8988T (cell line): ENCODE data around the gene IFNLR1.
A peak's percentile ranks its signal among the peaks of the same experiment; 100 is the strongest.
"Not testable (repeated sequence)": the region's sequence is repeated elsewhere in the genome, so short reads cannot be mapped to it uniquely, and the experiment has no call there.

Experiments
- DNase-seq: peaks from one replicate; pipeline ENCODE4 v3.0.0; 2011

Gene IFNLR1

DNA sequence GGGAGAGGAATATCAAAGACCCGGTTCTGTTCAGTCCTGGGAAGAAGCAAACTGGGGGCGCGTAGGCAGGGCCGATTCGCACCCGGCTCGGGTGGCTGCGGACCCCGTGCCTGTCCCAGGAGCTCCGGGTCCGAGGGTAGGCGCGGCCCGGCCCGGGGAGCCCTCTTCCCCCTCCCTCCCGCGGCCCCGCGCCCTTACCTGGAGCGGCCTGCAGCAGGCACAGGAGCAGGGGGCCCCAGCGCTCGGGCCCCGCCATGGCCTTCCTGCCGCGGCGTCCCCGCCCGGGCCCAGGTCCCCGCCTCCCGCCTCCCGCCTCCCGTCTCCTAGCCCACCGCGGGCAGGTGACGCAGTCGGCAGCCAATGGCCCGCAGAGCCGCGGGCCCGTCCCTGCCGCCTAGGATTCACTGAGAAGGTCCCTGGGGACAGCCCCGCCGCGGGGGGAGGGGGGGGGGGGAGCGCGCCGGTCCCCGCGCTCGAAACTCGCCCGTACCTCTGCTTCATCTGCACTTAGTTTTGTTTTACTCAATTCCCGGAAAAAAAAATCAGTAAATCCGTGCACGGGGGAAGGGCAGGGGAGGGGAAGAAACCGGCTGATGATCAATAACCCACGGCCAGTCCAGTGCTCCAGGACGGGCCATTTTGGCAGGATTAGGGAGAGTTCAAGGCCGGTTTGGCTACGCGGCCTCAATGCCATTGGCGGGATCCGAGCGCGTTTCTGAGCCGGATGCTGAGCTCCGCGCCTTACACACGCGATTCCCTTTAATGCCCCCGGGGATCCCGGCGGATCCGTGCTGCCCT is at the start of gene IFNLR1:
Gene IFNLR1, minus strand, starts transcription at position 297 of the 798 bp plus-strand sequence. Its CDS starts 41 bp downstream, at position 256.
- peak; percentile 71 for DNase-seq

DNA sequence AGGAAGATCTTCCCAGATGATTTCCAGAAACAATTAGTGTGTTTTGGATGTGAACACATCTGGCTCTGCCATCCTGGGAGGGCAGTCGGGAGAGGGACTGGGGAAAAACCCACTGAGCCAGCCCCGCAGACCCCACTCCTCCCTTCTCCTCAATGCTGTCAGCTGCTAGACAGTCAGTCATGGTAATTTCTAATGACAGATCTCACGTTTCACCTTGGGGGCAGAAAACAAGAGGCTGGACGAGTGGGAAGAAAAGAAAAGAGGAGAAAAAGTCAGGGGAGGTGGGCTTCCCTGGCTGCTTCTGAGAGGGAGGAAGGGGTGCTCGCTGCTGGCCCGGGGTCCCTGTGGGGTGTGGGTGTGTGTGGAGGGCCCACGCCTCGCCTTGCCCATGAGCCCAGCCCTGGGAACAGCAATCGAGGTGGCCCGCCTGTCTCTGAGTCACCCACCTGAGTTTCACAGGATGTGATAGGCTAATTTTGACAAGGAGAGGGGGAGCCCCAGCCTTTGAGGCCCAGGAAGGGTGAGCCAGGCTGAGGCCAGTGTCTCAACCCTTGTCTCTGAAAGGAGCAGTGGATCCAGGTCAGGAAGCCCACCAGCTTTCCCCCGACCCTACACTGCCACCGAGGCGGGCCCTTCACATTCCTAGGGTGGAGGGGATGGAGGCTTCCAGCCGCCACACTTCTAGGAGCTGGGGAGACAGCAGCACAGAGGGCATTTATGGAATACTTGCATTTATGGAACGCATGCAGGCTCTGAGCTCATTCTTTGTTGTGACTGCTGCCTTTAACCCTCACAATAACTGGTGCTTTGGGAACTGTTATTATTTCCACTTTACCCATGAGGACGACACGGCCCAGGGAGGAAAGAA is 49.1 kb upstream of the IFNLR1 start:
- DNase-seq: no peak

DNA sequence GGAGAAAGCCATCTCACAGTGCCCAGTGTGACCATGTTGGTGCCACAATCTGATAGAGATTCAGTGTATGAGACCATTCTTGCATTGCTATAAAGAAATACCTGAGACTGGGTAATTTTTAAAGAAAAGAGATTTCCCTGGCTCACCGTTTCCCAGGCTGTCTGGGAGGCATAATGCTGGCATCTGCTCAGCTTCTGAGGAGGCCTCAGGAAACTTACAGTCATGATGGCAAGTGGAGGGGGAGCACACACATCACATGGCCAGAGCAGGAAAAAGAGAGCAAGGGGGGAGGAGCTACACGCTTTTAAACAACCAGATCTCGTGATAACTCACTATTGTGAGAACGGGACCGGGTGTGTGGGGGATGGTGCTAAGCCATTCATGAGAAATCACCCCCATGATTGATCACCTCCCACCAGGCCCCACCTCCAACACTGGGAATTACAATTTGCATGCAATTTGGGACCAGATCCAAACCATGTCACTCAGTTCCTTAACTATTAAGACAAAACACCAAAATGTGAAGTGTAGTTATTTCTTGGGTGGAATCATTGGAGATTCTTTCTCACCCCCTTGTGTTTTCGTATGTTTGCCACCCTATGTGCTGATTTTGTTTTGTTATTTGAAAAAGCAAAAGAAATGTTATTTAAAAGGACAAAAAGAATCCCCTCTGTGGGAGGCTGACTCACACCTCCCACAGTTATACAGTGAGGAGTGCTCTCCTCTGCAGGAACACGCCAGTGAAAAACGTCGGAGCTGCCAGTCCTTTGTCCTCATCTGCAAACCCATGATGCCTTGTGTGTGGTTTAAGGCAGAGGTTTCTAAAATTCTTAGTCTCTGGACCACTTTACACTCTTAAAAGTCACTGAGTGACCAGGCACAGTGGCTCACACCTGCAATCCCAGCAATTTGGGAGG is 46.9 kb upstream of the IFNLR1 start:
- no peak for DNase-seq

DNA sequence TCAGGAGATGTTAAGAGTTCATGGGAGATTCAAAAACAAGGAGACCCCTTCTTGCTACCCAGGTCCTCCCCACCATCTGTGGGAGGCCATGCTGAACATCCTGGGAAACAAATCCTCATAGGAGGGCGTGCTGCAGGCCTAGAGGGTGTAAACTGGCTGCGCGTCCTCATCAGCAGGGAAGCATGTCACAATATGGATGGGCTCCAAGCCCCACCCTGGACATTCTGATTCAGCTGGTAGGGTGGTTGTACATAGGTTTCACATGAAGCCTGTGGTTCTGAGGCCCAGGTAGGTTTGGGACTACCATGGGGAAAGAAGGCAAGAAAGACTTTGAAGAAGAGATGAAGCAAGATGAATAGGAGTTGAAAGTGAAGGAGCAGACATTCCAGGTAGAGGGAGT is 44.6 kb upstream of the IFNLR1 start:
- no peak for DNase-seq

DNA sequence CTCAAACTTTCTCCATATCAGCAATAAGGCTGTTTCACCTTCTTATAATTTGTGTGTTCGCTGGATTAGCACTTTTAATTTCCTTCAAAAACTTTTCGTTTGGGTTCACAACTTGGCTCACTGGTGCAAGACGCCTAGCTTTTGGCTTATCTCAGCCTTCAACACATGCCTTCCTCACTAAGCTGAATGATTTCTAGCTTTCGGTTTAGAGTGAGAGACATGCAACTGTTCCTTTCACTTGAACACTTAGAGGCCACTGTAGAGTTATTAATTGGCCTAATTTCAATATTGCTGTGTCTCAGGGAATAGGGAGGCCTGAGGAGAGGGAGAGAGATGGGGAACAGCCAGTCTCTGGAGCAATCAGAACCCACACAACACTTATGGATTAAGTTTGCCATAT is 41.2 kb upstream of the IFNLR1 start:
- DNase-seq: no peak

DNA sequence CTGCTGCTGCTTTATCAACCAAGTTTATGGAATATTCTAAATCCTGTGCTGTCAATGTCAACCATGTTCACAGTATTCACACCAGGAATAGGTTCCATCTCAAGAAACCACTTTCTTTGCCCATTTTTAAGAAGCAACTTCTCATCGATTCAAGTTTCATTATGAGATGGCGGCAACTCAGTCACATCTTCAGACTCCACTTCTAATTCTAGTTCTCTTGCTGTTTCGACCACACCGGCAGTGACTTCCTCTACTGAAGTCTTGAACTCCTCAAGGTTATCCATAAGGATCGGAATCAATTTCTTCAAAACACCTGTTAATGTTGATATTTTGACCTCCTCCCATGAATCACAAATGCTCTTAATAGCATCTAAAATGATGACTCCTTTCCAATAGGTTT is 39.7 kb upstream of the IFNLR1 start:
- DNase-seq: no peak

DNA sequence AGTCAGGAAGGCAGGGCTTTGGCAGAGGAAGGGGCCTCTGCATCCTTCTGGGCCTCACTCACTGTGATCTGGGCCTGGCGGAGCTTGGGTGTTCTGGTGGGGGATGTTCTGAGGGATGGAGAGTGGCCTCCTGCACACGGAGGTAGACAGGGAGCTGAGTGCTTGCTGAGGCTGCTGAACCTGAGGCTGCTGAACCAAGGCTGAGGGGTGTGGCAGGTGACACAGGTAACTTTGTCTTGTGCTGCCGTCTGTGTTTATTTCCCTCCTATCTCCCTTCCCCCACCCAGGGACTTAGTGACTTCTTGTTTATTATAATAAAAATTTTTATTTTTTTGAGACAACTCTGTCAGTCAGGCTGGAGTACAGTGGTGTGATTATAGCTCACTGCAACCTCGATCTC is 37.7 kb upstream of the IFNLR1 start:
- no peak for DNase-seq

DNA sequence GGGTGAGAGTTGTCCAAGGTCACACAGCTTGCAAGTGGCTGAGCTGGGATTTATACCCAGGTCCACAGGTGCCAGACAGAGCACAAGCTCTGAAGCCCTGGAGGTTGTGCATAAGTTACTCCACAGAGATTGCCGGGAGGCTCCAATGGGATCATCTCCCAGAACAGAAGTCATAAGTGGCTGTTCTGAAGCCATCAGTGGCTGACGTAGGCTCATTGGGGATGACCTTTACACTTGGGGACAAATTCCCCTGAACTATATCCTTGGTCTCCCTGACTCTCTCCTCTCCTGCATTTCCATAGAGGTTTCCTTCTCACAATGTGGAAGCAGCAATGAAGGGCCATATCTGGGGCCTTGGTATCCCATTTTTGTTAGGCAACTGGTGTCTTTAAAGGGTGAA is 37.0 kb upstream of the IFNLR1 start:
- no peak for DNase-seq

DNA sequence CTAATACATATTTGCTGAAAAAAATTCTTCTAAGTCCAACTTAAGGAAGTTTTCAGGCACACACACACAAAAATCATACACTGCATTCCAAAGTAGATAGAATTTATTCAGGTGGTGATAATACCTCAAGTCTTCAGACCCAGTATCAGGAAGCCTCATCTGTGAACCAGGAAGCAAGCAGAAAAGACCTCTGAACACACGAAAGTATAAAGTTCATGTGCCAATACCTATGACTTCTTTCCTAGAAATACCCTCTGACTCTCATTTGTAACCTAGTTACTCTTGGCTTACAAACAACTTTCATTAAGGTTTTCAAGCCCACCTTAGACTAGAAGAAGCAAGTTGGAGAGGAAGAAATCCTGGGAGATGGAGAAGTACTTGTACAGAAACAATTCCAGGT is 35.7 kb upstream of the IFNLR1 start:
- no peak for DNase-seq

DNA sequence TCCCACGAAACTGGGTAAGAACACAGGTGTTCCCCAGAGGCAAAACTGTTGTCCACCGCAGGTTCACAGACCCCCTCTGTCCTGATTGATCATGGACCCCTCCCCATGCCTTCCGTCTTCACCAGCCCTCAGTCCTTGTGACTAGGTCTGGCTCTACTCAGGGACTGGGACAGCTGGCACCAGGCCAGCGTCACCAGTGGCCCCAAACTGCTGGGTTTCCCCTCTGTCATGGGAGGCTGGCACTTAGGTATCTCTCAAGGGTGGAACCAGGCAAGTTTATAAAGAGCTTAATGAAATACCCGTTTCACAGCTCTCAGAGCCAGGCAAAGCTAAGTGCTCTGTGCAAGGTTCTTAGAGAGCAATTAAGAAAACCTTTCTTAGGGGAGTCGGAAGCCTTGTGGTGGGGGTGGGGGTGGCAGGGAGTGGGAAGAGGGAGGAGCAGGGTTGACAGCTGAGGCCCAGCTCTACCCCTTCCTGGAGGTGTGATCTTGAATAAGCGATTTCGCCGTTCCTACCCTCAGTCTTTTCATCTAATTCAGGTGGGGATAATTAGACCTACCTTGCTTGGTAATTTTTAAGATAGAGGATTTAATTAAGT is 35.0 kb upstream of the IFNLR1 start:
- DNase-seq: no peak

DNA sequence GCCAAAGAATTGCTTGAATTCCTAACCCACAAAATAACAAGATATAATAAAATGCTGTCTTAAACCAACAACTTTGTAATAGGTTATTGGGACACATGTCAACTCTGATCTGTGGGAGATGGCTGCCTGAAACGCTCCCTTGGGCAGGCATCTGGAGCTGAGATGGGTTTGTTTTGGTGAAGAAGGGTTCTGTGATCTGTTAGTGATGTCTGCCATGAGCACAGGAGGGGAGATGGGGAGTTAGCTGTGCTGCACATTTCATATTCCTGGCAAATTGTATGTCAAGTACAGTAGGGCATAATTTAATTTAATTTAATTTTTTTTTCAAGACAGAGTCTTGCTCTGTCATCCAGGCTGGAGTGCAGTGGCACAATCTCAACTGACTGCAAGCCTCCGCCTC is 34.2 kb upstream of the IFNLR1 start:
- no peak for DNase-seq

DNA sequence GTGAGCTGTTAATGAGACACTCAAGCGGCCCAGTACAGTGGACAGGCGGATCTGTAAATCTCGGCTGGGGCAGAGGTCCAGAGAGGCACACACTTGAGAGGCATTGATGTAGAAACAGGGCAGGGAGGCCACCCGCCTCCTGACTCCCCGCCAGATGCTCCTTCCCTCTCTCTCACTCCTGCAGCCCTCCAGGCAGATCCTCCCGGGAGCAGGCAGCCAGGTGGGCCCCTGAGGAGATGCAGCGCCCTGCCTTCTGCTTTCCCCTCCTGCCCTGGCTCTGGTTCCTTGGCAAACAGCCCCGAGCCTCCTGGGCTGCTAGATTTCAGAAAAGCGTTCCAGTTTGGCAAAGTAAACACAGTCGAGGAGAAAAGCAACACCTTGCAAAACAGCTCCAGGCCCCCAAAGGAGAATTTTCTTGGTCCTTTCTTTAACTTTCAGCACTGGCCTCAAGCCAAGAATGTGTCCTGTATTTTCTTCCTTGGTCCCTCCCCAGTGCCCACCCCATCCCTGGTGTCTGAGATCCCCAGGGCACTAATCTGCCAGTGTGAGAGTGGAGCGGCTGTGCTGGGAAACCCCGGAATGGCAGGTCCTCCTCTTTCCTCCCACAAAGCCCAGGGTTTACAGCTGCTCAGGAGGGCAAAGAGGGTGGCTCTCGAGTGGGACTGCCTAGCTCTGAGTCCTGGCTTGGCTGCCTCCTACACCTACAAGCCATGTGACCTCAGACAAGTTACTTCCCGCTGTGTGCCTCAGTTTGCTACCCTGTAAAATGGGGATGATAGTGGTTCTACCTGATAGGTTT is 29.4 kb upstream of the IFNLR1 start:
- no peak for DNase-seq

DNA sequence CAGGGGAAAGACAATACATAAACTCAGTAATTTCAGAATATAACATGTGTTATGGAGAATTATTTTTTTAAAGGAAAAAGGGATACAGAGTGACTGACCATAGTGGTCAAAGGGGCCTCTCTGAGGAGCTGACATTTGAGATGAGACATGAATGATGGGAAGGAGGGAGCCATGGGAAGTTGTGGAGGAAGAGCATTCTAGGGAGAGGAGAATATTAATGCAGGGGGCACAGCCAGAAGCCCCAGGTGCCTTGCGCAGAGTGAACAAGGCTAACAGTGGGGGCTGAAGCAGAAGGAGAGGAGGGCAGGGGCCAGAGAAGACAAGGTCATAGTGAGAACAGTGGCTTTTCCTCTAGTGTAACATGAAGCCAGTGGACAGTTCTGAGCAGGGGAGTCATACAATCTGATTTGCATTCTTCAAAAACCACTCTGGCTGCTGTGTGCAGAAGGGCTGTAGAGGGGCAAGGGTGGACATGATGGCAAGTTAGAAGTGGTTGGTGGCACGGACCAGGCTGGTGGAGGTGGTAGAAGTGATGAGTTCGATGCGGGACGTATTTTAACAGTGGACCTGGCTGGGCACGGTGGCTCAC is 28.2 kb upstream of the IFNLR1 start:
- no peak for DNase-seq

DNA sequence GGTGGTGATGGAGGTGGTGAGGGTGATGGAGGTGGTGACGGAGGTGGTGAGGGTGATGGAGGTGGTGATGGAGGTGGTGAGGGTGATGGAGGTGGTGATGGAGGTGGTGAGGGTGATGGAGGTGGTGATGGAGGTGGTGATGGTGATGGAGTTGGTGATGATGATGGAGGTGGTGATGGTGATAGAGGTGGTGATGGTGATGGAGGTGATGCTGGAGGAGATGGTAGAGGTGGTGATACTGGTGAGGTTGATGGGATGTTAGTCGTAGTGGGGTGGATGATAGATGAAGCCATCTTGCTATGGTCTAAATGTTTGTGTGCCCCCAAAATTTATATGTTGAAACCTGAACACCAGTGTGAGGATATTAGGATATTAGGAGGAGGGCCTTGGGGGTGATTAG is 25.3 kb upstream of the IFNLR1 start:
- DNase-seq: no peak

DNA sequence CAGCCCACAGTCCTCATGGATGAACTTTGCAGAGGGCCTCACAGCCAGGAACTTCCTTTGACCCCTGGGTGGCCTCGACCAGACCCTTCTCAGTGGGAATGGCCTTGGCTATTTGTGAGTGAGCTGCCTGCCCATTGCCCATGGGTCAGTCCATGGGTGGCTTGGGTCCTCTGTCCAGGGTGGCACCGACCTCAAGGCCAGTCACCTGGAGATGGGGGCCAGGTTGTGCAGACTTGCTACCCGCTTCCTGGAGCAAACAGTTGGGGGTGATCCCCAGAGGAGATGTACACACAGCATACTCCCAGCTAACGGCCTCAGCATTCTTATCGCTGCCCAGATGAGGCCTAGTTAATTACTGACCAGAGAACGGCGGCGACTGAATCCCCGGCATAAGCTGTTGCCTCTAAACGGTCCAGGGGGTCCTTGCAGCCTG is 23.1 kb upstream of the IFNLR1 start:
- no peak for DNase-seq

DNA sequence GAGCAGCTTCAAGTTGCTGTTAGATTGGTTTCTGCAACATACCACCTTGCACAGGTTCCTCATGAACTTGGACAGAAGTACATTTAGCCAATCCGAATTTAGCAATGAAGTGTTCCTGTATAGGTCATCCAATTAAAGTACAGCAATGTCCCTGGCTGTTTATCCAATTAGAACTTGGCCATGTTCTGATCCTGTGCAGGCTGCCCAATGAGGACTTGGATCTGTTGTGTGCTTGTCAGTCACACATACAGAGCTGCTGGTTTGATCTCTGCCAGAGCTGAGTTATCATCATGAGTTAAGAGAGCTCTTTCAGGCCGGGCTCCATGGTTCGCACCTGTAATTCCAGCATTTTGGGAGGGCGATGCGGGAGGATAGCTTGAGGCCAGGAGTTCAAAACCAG is 22.0 kb upstream of the IFNLR1 start:
- no peak for DNase-seq

DNA sequence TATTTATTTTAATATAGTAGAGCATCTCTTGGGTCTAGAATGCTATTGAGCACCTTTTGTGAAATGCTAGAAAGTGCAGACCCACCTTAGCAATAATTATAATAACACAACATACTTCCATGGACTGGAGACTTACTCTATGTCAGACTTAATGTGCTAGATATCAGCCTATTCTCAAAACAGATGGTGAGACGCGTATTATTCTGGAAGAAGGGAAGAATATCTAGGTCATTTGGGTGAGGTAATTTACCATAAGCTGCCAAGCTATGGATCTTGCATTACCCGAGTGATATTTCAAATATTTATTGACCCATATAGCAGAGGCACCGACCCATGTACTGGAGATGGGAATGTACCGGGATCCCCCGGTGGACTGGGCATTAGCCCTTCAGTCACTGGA is 20.6 kb upstream of the IFNLR1 start:
- DNase-seq: no peak

DNA sequence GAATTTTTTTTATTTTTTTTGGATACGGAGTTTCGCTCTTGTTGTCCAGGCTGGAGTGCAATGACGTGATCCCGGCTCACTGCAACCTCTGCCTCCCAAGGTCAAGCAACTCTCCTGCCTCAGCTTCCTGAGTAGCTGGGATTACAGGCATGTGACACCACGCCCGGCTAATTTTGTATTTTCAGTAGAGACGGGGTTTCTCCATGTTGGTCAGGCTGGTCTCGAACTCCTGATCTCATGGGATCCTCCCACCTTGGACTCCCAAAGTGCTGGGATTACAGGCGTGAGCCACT is 20.3 kb upstream of the IFNLR1 start:
- DNase-seq: not testable (repeated sequence)

DNA sequence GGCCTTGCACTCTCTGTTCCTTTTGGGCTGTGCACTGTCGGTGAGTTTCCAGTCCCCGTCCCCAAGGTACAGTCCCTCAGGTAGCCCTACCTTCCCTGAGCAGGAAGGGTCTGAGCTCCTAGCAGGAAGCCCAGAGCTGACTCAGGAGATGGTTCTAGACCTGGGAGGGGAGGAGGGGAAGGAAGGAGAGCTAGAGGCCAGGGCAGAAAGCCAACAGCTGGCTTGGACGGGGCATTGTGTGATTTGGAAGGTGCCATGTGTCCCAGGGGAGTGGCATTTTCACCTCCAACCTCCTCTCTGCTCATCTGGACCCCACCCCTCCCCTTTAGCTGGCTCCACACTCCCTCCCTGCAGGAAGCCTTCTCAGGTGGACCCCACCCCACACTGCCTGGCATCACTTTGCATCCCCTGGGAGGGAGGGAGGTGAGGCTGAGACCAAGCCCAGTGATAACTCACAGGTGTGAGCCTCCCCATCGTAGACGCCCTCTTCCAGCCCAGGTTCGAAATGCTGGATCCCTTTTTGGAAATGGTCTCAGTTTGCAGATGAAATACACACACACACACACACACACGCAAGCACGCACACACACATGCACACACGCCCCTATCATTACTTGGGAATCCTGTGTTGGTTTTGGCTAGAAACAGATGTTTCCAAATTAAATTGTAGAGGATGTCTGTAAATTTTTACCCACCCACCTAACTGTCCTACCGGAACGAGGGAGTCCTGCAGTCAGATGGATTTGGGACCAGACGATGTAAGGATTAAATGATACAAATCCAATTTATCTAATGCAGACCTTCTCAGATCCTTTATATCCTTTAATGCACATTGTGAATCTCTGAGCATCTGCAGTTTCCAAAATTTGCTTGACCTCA is 19.7 kb upstream of the IFNLR1 start:
- no peak for DNase-seq

DNA sequence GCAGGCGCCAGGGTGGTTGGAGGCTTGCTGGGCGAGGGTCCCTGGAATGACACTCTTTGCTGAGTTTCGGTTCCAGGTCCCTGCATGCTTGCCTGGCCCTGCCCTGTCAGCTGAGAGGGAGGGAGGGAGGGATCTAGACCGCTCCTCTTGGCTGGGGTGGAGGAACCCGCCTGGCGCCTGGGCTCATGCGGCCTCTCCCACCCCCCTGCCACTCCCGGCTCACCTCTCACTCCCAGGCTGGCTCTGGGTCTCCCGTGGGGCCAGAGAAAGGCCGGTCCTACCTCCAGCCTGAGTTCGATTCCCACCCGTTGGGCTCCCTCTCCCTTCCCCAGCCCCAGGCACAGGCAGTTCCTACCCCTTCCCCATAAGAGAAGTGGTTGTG is 19.0 kb upstream of the IFNLR1 start:
- no peak for DNase-seq
